AG09319 (cell line): Measurements from ENCODE around the gene UNC13A.

ENCODE experiments used
- DNase-seq: peaks from one replicate; pipeline ENCODE4 v3.0.0-alpha.2; 2010; ENCODE audit warnings: low read depth; ENCODE audit errors: extremely low read depth
- TF ChIP-seq, protein P1 (sequence below): IDR thresholded peaks from 2 replicates; pipeline ENCODE4 v1.5.1; 2011; ENCODE audit warnings: low read depth, mild to moderate bottlenecking, inconsistent platforms, low read length, moderate library complexity

UNC13A gene

DNA sequence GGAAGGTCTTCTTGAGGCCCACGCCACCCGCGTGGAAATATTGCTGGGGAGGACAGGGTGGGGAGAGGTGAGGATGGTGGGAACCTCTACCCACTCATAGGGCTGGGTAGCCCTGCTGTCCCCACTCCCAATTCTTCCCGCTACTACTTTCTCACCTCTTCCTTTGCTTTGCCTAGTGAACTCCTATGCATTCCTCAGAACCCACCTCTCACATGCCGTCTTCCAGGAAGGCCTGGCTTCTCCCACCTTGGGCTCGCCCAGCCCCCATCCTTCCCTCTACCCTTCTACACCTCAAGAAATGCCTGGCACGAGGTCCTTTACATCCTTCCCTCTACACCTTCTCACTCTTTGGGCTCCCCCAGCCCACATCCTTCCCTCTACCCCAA lies 70.4 kb downstream of the UNC13A start:
- TF ChIP-seq, protein P1, sequence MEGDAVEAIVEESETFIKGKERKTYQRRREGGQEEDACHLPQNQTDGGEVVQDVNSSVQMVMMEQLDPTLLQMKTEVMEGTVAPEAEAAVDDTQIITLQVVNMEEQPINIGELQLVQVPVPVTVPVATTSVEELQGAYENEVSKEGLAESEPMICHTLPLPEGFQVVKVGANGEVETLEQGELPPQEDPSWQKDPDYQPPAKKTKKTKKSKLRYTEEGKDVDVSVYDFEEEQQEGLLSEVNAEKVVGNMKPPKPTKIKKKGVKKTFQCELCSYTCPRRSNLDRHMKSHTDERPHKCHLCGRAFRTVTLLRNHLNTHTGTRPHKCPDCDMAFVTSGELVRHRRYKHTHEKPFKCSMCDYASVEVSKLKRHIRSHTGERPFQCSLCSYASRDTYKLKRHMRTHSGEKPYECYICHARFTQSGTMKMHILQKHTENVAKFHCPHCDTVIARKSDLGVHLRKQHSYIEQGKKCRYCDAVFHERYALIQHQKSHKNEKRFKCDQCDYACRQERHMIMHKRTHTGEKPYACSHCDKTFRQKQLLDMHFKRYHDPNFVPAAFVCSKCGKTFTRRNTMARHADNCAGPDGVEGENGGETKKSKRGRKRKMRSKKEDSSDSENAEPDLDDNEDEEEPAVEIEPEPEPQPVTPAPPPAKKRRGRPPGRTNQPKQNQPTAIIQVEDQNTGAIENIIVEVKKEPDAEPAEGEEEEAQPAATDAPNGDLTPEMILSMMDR, result no peak
- DNase-seq, result no peak

- DNase-seq, result no peak
- TF ChIP-seq, protein P1, result no peak
Measured at GRCh38 chr19:17616961-17617806, 71.0 kb downstream of the UNC13A start.

DNA sequence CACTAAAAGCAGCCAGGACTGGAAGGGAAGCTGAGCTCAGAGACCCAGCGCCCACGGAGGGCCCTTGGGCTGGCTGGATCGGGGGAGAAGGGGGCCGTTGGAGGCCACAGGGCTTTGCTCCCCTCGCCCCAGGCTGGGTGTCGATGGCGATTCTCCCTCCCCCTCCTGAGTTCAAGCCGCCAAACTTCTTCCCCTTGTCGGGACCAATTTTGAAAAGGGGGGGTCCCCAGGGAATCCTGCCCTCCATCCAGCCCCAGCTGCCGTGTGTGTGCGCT lies 71.5 kb downstream of the UNC13A start:
- DNase-seq, result no peak
- TF ChIP-seq, protein P1, result no peak

- TF ChIP-seq, protein P1, result no peak
Measured at GRCh38 chr19:17615889-17616685, 72.1 kb downstream of the UNC13A start.

GRCh38 chr19:17614476-17614875 lies 73.7 kb downstream of the UNC13A start:
- no peak for DNase-seq

More at GRCh38 chr19:17615889-17616685, 72.1 kb downstream of the UNC13A start:
- no peak for DNase-seq

DNA sequence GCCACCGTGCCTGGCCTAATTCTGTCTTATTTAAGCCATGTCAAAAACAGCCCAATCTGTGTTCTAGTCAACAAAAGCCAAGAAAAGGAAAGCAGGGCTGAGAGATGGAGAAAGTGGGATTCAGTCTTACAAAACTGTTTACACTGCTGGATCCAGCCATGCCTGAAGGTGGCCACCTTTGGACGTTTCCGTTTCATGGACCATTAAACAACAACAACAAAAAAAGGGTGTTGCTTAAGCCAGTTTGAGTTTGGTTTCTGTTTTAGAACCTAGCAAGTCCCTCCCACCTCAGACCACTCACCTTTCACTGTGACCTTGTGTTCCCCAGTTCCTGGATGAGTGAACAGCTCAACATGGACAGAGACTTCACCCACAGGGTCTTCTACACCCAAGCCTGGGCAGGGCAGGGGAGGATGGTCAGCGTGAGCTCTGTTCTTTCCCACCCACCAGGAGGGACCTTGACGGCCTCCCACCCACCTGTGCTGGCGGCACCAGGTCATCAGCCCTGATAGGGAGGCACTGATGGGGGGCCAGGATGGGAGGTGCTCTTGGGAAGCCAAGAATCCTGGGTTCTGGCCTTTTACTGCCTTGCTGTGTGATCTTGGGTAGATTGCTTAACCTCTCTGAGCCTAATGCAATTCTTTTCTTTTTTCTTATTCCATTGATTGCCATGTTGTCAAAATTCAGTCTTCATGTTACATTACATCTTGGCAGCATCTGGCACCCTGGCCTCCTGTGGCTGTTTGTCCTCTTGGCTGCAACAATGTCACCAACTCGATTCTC lies 76.5 kb downstream of the UNC13A start:
- no peak for DNase-seq

More at GRCh38 chr19:17614476-17614875, 73.7 kb downstream of the UNC13A start:
- TF ChIP-seq, protein P1, result no peak

More for the DNA sequence above, 76.5 kb downstream of the UNC13A start:
- TF ChIP-seq, protein P1, result no peak
